Amniotic epithelial cell (primary cell): ENCODE measurements around the gene PROSER3.

Experiments used
- DNase-seq: peaks from one replicate; pipeline ENCODE4 v3.0.0-alpha.2; 2010; ENCODE audit warnings: low read depth

PROSER3 gene

DNA sequence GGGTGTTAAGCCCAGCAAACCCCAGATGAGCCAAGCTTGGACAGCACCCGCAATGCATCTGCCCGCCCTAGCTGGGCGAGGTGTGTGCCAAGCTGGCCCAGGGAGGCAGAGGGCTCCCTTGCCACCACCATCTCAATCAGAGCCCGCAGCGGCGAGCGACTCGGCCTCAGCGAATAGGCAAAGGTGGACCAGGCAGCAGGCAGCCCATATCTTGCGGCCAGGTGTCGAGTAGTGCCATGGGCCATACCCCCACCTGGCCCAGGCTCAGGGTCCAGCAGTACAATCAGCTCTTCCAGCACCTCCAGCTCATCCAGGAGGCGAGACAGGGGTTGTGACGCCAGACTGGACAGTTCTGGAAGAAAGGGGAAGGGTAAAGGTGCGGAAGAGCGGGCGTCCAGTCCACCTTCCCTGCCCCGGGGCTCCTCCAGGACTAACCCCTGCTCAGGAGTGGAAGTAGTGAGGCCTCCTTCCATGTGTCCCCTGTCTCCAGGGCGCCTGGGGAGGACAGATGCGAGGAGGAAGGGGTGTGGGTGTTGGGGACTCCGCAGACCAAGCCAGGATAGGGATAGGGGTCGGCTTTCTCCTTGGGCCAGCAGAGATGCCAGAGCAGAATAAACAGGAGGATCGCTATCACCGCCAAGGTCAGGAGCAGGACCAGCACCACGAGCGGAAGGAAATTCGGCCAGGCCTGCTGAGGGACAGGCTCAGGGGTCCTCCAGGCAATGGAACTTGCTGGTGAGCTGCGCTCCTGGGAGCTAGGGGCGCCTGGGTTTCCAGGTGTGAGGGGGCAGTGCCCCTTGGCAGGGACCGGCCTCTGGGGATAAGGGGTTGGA lies 18.5 kb upstream of the PROSER3 start:
- DNase-seq = no peak

DNA sequence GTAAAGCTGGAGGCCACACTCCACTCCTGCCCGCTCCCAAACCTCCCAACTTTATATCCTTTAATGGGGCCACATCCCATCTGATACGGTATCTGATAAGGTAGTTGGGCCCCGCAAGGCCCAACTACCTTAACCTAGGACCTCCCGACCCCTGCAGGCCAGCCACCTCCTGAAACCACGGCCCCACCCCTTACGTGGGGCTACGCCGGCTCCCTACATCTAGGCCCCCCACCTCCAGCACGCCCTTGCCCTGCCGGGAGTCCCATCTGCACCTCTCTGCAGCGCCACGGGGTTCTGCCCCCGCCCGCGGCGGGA lies 17.9 kb upstream of the PROSER3 start:
- no peak for DNase-seq

DNA sequence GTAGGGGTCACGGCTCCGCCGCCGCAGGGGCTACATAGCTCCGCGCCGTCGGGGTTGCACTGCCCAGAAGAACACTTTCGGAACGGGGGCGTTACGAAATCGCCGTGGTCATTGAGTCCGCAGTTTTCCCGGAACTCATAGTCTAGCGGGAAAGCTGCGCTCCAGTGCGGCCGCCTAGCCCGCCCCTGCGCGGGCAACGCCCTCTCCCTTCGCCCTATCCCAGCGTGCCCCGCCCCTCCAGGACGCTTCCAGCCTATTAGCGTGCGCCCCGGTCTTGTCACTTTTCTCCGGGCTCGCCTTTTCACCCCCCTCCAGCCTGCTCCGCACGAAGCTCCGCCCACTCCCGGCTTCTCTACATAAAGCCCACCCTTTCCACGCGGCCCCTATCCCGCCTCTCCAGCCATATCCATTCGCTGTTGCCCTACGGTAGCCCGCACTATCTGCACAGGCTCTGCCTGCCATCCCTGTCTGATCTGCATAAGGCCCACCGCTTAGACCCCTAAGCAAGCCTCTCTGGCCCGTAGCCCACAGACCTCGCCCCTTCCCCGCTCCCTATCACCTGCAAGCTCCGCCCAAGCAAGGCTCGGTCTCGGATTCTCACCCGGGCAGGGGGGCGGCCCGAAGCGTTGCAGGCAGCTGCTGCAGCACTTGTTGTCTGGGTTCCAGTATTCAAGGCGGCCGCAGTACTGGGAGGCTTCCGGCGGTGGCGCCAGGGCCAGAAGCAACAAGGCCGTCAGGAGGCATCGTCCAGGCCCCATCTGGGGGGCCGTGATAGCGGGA lies 17.4 kb upstream of the PROSER3 start:
- peak; percentile 95 for DNase-seq

DNA sequence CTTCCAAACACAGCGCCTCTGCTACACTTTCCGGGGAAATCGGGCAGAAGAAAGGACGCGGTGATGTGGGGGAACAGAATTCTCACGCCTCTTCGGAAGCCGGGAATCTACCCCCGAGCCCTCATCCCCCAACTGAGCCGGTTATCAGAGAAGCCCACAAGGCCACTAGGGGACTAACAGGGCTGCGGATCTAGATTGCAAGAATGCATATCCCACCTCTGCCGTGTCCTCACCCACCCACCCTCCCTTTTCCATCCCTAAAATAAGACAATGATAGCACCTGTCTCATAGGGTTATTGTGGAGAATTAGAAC lies 16.8 kb upstream of the PROSER3 start:
- DNase-seq = no peak

DNA sequence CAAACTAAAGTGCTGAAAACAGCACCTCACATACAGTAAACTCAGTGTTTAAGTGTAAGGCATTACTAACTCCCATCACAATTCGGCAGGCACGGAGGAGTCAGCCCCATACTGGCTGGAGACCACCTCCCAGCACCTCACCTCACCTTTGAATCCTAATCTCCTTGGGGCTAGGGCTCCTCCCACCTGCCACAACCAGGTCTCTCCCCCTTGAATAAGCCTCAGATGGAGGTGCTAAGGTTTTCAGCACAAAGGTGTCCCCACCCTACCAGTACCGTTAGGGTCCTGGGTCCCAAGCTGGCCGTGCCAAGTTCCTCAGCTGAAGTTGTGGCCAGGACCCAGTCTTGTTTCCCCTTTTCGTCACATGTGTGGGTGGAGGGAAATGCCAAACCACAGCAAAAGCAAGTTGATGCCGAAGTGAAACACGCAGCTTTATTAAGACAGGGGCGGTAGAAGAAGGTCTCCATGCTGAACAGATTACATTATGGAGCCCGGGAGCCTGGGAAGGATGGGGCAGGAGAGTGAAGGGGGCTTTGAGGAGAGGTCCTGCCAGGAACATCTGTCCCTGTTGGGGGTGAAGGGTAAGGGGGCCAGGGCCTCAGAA lies 15.8 kb upstream of the PROSER3 start, which contains the start of gene IGFLR1:
Gene IGFLR1, minus strand, starts transcription at position 332 of the 604 bp plus-strand sequence. CDS start 1,272 bp downstream, outside the sequence.
- no peak for DNase-seq

DNA sequence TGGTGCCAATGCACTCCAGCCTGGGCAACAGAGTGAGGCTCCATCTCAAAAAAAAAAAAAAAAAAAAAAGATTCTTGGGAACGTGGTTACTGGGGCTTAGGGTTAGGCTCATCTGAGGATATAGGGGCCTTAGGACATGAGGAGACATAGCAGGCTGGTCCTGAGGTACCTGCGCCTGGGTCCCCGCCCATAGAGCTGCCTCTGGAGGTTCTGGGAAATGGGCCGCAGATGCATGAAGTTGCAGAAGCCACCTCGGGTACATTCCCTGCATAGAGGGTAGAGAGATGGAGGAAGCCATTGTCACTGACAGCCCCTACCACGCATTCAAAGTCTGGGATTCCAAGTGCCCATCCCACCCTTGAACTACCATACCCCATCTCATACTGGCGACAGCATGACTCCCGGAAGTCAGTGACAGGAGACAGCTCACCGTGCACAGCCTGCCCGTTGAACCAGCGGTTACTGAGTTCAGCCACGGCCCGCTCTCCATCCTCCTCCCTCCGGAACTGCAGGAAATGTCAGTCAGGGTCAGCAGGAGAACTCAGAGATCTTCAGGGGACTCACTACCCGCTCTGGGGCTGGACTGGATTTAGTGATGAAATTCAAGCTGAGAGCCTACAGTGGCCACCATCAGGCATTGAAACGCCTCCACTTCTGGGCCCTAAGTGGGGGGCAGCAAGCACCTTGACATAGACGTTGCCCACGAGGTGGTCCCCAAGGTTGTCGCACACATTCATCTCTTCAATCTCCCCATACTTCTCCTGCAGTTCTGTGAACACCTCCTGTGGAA lies 14.1 kb upstream of the PROSER3 start:
- no peak for DNase-seq

DNA sequence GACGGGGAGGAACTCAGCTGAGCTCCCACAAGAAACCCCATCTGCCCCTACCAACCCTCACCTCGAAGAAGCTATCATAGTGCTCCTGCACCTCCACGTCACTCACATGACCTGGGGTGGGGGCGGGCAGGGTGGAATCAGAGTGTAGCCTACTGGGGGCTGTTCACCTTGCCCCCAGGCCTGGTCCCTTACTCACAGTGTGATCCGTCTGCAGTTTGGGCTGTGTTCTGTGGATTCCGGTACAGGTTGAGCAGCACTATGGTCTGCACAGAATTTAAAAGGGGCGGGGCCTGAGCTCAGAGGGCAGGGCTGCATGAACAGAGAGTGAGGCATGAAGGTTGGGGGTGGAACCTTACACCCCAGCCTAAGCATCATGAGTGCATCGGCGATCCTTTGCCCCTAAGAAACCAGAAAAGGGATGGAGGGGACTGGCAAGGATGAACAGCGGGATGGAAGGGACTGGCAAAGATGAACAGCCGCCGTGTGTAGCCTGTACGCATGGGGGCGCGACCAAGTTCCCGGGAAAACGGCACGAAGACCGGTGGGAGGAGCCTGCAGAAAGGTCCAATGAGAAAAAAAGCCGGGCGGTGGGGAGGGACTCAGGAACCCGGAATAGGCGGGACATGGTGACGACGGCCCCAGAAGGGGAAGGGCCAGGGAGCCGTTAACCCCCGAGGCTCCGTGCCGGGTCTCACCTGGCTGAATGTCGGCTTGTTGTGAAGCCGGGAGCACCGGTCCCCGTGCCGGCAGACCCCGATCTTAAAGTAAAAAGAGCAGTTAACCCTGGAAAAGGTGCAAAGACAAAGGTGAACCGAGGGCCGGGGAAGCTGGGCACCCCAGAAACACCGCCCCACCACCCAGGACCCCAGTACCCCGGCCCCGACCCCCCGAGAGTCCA lies 13.3 kb upstream of the PROSER3 start:
- peak; percentile 94 for DNase-seq

DNA sequence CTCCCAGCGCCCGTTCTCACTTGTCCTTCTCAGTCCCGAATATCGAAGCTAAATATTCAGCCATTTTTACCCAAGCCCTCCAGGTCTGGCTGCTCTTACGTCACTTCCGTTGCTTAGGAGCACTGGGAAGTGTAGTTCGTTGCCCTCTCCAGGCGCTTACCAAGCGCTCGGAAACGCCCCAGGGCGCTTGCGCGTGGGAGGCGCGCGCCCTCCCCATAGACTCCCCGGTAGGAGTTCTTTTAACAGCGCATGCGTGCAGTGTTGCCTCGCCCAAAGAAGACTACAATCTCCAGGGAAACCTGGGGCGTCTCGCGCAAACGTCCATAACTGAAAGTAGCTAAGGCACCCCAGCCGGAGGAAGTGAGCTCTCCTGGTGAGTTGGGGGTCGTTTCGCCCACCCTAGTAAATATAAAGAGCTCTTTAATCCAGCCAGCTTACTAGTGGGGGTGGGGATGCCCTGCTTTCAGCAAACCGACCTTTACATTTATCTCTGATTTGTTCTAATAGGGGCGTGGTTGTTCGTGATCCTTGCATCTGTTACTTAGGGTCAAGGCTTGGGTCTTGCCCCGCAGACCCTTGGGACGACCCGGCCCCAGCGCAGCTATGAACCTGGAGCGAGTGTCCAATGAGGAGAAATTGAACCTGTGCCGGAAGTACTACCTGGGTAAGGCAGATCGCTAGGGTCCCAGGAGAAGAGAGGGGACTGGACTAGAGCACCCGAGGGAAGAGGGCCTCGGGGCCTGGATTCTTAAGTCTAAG lies 12.5 kb upstream of the PROSER3 start, which contains the start of the genes PSENEN and U2AF1L4:
Gene PSENEN, plus strand, starts transcription at position 324 of the 759 bp plus-strand sequence. Its CDS starts 280 bp downstream, at position 604.
Gene U2AF1L4, minus strand, starts transcription at position 91 of the 759 bp plus-strand sequence. Its CDS starts 27 bp downstream, at position 64.
- DNase-seq = peak; percentile 99

DNA sequence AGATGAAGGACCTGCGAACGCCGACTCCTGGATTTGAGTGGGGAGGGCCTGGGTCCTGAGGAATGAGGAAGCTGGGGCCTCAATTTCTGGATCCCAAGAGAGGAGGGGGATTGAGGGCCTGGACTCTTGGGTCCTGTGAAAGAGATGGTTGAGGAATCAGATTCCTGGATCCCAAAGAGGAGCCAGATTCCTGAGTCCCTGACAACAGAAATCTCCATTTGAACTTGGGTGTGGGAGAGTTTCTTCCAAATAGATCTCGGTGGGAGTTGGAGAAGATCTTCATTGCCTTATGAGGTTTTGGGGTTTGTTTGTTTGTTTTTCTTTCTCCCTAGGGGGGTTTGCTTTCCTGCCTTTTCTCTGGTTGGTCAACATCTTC lies 11.9 kb upstream of the PROSER3 start:
- no peak for DNase-seq

DNA sequence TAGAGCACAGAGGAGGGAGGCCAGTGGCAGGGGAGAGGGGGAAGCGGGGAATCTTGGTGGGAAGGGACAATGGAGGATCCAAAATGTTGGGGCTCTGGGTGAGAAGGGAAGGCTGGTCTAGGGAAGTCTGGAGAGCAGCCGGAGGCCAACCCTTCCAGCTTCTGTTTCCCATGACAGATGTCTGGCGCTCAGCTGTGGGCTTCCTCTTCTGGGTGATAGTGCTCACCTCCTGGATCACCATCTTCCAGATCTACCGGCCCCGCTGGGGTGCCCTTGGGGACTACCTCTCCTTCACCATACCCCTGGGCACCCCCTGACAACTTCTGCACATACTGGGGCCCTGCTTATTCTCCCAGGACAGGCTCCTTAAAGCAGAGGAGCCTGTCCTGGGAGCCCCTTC lies 11.4 kb upstream of the PROSER3 start:
- no peak for DNase-seq

DNA sequence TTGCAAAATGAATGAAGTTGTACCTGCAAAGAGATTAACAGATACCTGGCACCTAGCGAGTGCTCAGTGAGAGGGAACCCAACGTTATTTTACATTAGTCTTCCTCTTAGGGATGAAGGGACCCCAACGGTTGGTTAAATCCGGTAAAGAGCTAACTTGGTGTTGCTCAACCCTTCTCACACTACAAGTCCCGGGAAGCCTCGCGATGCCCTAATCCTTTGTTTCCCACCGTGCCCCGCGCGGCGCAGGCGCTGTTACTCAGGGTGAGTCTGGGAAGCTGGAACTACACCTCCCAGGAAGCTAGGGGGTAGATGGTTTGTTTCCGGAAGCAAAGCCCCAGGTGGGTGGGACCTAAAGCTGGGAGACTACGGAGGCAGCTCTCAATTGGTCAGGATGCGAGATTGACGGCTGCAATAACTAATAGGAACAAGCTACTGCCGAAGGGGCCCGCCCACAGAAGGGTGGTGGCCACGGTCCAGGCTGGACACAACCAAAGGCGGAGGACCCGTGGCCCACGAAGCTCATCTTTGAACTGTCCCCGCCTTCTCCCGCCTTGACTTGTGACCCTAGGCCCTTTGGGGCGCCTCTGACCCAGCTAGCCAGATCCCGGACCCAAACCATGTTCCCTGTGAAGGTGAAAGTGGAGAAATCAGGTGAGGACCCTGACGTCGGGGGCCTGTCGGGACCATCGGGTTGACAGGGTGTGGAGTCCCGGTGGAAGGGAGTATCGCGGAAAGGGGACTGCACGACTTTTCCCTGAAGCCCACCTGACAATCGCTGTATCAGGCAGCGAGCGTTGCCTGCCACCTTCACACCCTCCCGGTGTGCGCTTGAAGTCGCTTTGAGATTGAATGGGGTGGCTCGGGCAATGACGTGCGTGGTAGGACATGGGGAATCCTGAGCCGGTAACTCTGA lies 9.6 kb upstream of the PROSER3 start, which contains the start of gene LIN37:
Gene LIN37, plus strand, starts transcription at position 471 of the 915 bp plus-strand sequence. Its CDS starts 149 bp downstream, at position 620.
- peak; percentile 99 for DNase-seq

DNA sequence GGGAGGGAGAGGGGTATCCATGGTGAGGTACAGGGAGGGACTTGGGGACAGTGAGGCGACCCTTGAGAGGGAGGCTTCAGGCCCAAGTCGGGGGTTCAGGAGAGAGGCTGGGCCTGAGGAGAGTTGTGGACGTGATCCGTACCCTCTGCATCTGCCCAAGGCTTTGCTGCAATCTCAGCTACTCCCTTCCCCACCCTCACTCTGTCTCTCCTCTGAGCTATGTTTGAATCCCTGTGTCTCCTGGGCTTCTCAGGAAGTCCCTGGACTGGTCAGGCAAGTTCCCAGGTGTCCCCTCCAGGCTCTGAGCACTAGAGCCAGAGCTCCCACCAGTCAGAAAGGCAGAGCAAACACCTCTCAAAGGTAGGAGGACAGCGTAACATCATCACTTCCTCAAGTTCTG lies 7.8 kb upstream of the PROSER3 start:
- DNase-seq = no peak

DNA sequence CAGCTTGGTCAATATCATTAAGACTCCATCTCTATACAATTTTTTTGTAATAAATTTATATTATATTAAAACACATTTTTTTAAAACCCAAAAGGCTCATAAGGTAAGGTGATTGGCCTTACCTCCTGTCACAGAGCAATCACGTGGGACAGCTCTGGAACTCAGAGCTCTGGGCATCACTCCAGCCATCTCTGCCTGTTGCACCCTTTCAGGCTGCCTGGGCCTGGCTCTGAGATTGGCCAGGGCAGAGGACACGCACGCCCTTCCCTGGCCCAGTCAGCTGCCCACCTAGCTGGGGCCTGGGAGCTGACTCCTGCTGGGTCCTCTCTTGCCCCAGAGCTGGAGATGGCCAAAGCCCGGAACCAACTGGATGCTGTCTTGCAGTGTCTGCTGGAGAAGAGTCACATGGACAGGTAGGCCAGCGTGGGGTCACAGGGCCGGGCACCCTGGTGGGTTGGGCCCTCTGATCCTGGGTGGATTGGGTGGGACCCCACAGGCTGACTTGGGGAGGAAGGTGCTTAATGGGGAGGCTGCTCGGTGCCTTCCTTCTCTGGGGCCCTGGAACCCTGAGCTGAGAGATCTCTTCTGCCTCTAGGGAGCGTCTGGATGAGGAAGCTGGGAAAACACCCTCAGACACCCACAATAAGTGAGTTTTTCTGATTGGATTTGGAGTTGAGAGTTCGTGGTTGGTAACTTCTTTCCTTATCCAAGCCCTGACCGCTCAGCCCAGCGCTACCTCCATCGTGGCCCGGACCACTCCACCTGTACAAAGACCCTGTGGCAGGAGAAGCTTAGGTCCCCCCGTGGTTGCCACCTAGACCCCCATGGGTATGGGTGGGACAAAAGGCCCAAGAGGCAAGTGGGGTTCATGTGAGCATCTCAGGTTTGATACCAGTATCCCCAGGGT lies 5.9 kb upstream of the PROSER3 start:
- DNase-seq = no peak

DNA sequence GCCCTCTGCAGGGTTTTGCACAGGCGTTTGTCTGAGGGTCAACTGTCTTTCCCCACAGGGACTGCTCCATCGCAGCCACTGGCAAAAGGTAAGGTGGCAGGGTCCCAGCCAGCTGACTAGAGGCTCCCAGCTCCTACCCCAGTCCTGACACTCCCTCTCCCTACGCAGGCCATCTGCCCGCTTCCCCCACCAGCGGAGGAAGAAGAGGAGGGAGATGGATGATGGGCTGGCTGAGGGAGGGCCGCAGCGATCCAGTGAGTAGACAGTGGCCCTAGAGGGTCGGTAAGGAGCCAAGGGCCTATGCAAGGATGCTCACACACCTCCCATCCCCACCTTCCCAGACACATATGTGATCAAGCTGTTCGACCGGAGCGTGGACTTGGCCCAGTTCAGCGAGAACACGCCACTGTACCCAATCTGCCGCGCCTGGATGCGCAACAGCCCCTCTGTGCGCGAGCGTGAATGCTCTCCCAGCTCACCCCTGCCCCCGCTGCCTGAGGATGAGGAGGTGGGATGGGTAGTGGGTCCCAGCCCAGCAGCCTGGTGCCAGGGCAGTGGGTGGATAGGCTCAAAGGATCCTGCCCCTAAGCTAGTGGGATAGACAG lies 5.1 kb upstream of the PROSER3 start:
- no peak for DNase-seq

DNA sequence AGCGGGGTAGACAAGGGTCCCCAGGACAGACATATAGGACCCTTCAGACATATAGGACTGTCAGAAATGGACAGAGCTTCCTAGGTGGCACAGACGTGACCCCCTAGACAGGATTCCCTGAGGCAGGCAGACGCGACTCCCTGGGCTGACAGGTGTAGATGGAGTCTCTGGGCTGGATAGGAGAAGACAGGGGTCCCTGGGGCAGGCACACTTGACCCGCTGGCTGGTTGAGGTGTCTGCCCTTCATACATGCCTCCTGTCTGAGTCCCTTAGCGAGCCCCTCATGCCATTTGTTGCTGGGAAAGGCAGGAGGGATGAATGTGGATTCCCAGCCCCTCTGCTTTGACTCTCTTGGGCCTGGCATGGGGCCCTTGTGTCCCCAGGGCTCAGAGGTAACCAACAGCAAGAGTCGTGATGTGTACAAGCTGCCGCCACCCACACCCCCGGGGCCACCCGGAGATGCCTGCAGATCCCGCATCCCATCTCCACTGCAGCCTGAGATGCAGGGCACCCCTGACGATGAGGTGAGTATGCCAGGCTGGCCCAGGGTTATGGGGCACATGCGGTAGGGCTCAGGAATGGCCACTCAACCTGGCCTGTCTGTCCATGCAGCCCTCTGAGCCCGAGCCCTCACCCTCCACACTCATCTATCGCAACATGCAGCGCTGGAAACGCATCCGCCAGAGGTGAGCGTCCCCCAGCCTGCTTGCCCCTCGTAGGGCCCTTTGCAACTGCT lies 4.2 kb upstream of the PROSER3 start:
- no peak for DNase-seq

DNA sequence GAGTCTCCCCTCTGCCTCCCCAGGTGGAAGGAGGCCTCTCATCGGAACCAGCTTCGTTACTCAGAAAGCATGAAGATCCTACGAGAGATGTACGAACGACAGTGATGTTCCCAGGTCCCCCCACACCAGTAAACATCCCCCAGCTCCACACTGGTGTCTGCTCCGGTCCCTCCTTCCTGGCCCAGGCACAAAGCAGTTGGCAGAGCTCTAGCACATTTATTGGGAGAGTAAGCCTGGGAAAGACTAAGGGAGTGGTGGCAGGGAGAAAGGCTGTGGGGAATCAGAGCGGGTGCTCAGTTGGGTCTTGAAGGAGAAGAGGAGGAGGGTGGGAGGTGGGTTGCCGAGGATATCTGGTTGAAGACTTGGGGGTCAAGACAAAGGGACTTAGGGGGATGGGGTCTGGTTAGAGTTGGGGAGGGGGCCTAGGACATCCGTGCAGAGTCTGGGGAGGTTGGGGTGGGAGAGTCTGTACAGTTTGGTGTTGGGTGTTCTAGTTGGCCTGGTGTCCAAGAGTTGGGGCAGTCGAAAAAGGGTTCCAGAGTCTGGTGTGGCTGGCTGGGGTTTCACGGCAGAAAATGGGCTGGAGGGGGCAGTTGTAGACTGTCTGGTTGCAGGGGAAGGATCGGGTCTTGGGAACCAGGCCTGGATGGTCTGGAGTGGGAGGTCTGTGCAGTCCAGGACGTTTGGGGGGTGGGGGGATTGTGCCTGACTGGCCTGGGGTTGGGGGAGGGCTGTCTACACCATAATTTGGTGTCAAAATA lies 3.4 kb upstream of the PROSER3 start:
- no peak for DNase-seq
